Activated T-helper 1 cell treated with anti-CD3 and anti-CD28 coated beads, Interleukin-12 subunit alpha, Interleukin-12 subunit beta, Interleukin-2, Interleukin-4 antibody, amounts not matched to agents 30 ng/mL and 10 ng/mL and 1 ng/mL, durations not matched to agents 14 hours and 24 hours and 36 hours (primary cell): Measurements from ENCODE around the gene SLIT3. TPM values are rescaled to one million over a fixed set of nuclear protein-coding genes. Genes with fewer than 3 reads are reported as not detected.

ENCODE experiments used
- DNase-seq: peaks from one replicate; pipeline ENCODE4 v3.0.0; 2021; ENCODE audit warnings: low spot score
- H3K27ac Mint-ChIP-seq: one replicate; pipeline ENCODE4 v1.8.0; 2021; ENCODE audit warnings: mild to moderate bottlenecking, mixed read lengths
- H3K27me3 Mint-ChIP-seq: one replicate; pipeline ENCODE4 v1.8.0; 2022; ENCODE audit warnings: mild to moderate bottlenecking, moderate library complexity, mixed read lengths; ENCODE audit not compliant: insufficient read depth
- H3K36me3 Mint-ChIP-seq: one replicate; pipeline ENCODE4 v1.8.0; 2021; ENCODE audit warnings: low read depth, mixed read lengths
- H3K4me1 Mint-ChIP-seq: one replicate; pipeline ENCODE4 v1.8.0; 2021; ENCODE audit warnings: low read depth, mixed read lengths
- H3K4me3 Mint-ChIP-seq: one replicate; pipeline ENCODE4 v1.8.0; 2021; ENCODE audit warnings: mild to moderate bottlenecking, moderate library complexity, mixed read lengths
- H3K9me3 Mint-ChIP-seq: one replicate; pipeline ENCODE4 v1.8.0; 2021; ENCODE audit warnings: mixed read lengths
- intact Hi-C: fragments of 100-400 bp; cut with micrococcal nuclease; formaldehyde crosslinking; loops from one replicate; pipeline ENCODE4 v1.15.1; 2024
- total RNA-seq: library from RNA; stranded (reverse); gene quantifications from 2 replicates; pipeline ENCODE4 v1.2.3, GENCODE V29; 2022

SLIT3 gene
- total RNA-seq, 1 donor from 2014 or later = 0.03 TPM

DNA sequence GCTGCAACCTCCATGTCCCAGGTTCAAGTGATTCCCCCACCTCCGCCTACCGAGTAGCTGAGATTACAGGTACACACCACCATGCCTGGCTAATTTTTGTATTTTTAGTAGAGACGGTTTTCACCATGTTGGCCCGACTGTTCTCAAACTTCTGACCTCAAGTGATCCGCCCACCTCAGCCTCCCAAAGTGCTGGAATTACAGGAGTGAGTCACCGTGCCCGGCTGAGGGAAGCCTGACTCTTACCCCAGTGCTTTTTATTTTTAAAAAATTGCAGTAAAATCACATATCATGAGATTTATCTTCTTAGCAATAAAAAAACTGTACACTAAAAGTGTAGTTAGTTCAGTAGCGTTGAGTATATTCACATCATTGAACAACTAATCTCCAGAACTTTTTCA is 105.3 kb downstream of the SLIT3 start:
- intact Hi-C loops = no loop called here
- no peaks in the 10 kb centered on the region for H3K4me1 Mint-ChIP-seq
- peaks cover 2% of the 10 kb centered on the region for H3K27me3 Mint-ChIP-seq

DNA sequence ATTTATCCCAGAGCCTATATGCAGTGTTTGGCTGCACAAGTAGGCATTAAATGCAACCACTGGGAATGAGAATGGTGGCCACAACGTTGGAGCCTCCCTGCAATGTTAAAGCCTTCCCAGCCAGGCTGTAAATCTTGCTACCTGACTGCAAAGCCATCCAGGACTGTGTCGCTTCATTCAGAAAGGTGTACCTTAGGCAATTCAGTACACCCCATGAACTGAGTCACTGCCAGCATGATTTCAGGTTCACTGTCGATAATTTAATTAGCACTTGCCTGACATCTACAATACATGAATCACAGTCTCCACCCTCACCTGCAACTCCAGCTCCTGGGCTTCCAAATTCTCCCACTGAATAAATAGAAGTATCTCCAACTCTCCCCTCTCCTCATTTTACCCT is 108.4 kb downstream of the SLIT3 start:
- DNase-seq = no peak
- H3K27me3 Mint-ChIP-seq = no peaks in the 10 kb centered on the region
- H3K4me3 Mint-ChIP-seq = no peak overlapping the region
- H3K9me3 Mint-ChIP-seq = no peaks in the 10 kb centered on the region
- no peaks in the 10 kb centered on the region for H3K36me3 Mint-ChIP-seq
- H3K4me1 Mint-ChIP-seq = no peaks in the 10 kb centered on the region
- no peak overlapping the region for H3K27ac Mint-ChIP-seq
- intact Hi-C loops = no loop called here

More for the DNA sequence above, 105.3 kb downstream of the SLIT3 start:
- H3K36me3 Mint-ChIP-seq = no peaks in the 10 kb centered on the region
- no peak overlapping the region for H3K27ac Mint-ChIP-seq
- H3K4me3 Mint-ChIP-seq = no peak overlapping the region
- DNase-seq = no peak
- H3K9me3 Mint-ChIP-seq = no peaks in the 10 kb centered on the region

DNA sequence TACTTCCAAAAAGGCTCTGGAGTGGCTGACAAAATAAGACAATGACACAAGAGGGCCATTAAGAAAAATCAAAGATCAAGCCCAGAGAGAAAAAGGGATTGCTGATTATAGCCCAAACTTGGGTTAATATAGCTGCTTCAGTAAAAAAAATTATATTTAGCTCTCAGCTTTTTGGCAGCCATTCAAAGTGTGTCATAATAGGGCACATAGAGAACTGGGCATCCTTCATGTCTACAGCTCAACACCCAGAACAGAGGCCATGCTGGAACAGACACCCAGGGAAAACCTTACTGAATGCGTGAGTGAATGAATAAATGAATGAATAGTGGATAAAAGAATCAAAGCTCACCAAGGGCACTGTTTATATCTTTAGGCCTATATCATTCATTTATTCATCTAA is 110.1 kb downstream of the SLIT3 start:
- no peaks in the 10 kb centered on the region for H3K4me1 Mint-ChIP-seq
- no peak overlapping the region for H3K27ac Mint-ChIP-seq

DNA sequence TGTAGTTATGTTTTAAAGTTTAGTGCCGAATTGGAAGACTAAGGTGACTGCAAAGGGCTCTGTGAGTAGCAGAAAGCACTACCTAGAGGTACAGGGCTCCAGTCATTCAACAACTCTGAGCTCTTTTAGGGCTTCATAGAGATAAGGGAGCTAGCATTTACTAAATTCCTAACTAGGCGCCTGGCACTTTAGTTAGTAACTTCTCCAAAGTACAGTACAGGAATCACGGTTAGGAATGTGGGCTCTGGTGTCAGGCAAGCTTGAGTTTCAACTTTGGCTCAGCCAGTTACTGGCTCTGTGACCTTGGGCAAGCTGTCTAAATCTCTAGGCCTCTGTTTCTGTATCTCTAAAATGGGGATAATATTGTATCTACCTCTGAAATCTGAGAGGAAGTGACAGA is 115.3 kb downstream of the SLIT3 start:
- no peaks in the 10 kb centered on the region for H3K36me3 Mint-ChIP-seq
- intact Hi-C loops = no loop called here
- no peaks in the 10 kb centered on the region for H3K27me3 Mint-ChIP-seq
- H3K27ac Mint-ChIP-seq = no peak overlapping the region
- no peak overlapping the region for H3K4me3 Mint-ChIP-seq
- no peaks in the 10 kb centered on the region for H3K4me1 Mint-ChIP-seq
- no peaks in the 10 kb centered on the region for H3K9me3 Mint-ChIP-seq
- no peak for DNase-seq

More for the DNA sequence above, 110.1 kb downstream of the SLIT3 start:
- no peak overlapping the region for H3K4me3 Mint-ChIP-seq
- H3K9me3 Mint-ChIP-seq = no peaks in the 10 kb centered on the region
- intact Hi-C loops = no loop called here
- no peak for DNase-seq
- H3K36me3 Mint-ChIP-seq = no peaks in the 10 kb centered on the region
- H3K27me3 Mint-ChIP-seq = no peaks in the 10 kb centered on the region

DNA sequence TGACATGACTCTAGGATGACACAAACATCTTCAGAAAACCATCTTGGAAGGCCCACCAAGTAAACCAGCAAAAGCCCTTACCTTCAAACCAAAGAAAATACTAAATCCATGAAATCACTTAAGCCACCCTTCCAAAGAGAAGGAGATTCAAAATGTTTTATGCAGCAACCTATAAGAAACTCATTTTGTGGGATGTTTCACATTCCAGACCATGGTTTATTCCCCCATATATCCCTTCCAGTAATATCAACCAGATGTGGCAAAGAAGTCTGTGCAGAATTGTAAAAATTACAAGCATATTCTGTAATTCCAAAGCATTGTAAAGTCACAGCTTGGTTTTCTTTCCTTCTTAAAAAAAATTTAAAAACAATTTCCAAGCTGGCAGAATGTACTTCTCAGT is 117.4 kb downstream of the SLIT3 start:
- Mint-ChIP-seq H3K27ac (no peak overlapping the region), H3K27me3 (no peaks in the 10 kb centered on the region), H3K36me3 (no peaks in the 10 kb centered on the region), H3K9me3 (no peaks in the 10 kb centered on the region), H3K4me1 (no peaks in the 10 kb centered on the region), H3K4me3 (no peak overlapping the region)
- DNase-seq = no peak
- intact Hi-C loops = no loop called here

DNA sequence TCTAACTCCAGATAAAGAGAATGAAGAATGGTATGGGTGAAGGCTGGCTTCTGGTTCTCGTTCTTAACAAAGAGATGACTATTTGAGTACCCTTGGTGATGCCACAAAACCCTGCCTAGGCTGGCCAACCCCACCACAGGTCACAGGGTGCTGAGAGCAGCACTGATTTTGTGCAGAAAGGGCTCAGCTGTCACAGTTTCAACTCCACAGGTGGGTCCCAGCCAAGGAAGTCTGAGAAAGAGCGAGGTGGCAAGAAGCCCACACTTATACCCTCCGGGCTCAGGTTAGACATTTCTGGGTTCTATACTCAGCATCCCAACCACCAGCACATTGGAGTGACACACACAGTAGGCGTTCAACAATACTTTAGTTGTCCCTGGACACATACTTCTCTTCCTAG is 118.1 kb downstream of the SLIT3 start:
- intact Hi-C loops = no loop called here
- Mint-ChIP-seq H3K27me3 (no peaks in the 10 kb centered on the region), H3K4me1 (no peaks in the 10 kb centered on the region), H3K27ac (no peak overlapping the region), H3K4me3 (no peak overlapping the region), H3K9me3 (no peaks in the 10 kb centered on the region), H3K36me3 (no peaks in the 10 kb centered on the region)
- no peak for DNase-seq

DNA sequence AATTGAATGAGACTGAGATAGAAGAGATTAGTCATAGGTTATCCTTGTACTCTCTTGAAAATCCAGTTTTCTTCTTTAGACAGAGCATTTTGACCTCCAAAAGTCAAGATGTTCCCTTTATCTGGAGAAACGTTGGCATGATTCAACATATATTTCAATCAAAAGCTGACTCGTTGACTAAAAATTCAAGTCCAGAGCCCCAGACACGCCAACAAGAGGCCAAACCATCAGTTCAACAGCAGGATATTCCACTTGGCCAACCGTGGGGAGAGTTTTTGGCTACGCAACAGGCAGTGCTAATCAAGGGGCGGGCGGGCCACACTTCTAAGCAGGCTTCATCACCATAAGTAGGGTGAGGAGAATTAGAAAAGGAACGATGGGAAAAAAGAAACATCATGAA is 119.1 kb downstream of the SLIT3 start:
- no peak overlapping the region for H3K4me3 Mint-ChIP-seq
- DNase-seq = no peak
- no peaks in the 10 kb centered on the region for H3K27me3 Mint-ChIP-seq
- intact Hi-C loops = no loop called here
- no peaks in the 10 kb centered on the region for H3K9me3 Mint-ChIP-seq
- no peaks in the 10 kb centered on the region for H3K4me1 Mint-ChIP-seq
- H3K36me3 Mint-ChIP-seq = no peaks in the 10 kb centered on the region
- H3K27ac Mint-ChIP-seq = no peak overlapping the region

DNA sequence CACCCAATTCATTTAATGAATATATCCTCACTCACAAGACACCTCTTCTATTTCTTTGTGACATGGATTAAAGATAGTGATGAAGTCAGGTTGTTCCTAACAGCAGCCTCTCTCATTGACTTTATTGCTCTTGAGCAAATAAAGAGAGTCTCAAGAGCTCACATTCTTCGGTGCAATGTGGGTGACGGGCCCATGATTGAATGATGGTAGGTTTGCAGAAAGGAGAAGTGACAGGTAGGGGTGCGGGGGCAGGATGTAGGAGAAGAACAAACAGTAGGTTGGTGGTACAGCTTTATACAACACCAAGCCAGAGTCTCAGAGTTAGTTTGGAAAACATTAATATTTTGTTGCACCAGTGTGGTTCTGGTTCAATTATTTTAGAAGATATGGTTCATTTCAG is 122.2 kb downstream of the SLIT3 start:
- Mint-ChIP-seq H3K4me1 (no peaks in the 10 kb centered on the region), H3K4me3 (no peak overlapping the region), H3K27me3 (no peaks in the 10 kb centered on the region), H3K9me3 (no peaks in the 10 kb centered on the region), H3K36me3 (no peaks in the 10 kb centered on the region), H3K27ac (no peak overlapping the region)
- DNase-seq = no peak
- intact Hi-C loops = no loop called here

DNA sequence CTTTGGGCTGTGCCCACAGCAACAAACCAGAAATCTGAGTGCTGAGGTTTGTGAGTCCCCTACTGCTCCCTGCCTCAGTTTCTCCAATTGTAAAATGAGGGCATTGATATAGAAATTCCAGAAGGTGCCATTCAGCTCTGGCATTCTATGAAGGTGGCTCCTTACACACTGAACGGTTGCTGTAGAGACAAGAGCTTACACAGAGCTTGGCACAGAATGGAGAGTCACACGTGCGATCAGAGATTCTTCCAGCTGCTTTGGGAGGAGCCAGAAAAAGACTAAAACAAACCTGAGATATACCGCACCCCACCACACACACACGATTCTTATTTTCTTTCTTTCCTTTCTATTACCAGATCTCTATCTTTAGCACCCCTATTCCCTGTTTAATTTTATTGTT is 122.7 kb downstream of the SLIT3 start:
- Mint-ChIP-seq H3K27me3 (no peaks in the 10 kb centered on the region), H3K9me3 (no peaks in the 10 kb centered on the region), H3K27ac (no peak overlapping the region)

DNA sequence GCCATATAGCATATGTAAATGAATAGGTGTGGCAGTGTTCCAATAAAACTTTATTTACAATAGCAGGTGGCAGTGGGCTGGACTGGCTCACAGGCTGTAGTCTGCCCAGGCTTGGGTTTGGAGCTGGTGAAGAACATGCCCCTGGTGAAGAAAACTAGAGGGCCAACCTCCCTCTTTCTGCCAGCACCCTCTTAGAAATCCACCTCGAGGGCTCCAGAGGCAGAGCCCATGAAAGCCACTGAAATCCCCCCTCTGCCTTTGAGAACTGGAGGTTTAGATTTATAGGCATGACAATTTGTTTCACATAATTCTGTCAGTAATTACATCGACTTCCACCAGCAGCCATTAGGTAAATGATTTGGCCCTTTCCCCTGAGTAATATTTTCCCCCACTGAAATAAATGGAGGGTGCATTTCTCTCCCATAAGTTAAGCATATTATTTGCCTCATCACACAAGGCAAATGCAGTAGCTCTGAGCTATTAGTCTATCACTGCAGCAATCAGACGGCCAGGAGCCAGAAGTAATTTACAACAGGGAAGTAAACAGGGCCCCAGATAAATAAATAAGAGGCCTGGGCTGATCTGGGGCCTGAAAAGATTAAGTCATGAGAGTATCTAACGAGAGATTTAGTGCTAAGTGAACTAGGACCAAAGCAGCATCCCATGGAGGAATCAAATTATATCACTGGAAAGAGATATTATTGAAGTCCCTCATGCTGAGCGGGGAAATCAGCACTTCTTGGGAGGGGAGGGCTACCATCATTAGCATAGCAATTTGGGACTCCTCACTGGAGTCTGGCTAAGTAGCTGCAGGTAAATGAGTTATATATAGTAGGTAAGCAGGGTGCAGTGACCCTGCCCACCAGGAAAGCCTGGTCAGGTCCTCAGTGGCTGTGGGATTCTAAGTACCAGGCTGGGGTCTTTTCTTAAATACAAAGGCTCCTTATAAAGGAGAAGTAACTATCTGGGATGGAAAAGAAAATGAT is 123.9 kb downstream of the SLIT3 start:
- Mint-ChIP-seq H3K4me3 (no peak overlapping the region), H3K36me3 (no peaks in the 10 kb centered on the region), H3K4me1 (no peaks in the 10 kb centered on the region), H3K9me3 (no peaks in the 10 kb centered on the region), H3K27ac (no peak overlapping the region), H3K27me3 (no peaks in the 10 kb centered on the region)
- DNase-seq = no peak
- intact Hi-C loops = no loop called here

More for the DNA sequence above, 122.7 kb downstream of the SLIT3 start:
- no peak overlapping the region for H3K4me3 Mint-ChIP-seq
- intact Hi-C loops = no loop called here
- no peak for DNase-seq
- H3K36me3 Mint-ChIP-seq = no peaks in the 10 kb centered on the region
- H3K4me1 Mint-ChIP-seq = no peaks in the 10 kb centered on the region

DNA sequence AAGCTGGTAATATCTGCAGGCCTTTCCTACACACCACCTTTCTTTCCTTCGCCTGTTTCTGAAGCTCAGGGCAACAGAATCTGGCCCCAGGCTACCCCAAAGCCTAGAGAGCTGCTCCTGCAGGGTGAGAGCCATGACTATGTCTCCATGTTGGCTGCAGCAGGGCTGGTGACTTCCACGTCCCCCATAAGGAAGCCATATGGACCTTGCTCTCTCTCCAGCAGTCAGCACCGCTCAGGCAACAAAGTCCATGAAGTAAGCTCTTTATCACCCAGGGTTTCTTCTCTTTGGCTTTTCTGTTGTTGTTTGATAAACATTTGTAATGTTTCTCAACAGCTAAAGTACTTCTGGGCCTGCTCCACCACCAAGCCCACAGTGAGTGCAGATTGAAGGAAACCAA is 125.2 kb downstream of the SLIT3 start:
- H3K9me3 Mint-ChIP-seq = no peaks in the 10 kb centered on the region
- H3K4me1 Mint-ChIP-seq = no peaks in the 10 kb centered on the region
- no peaks in the 10 kb centered on the region for H3K36me3 Mint-ChIP-seq
- H3K27me3 Mint-ChIP-seq = no peaks in the 10 kb centered on the region
- DNase-seq = no peak
- no peak overlapping the region for H3K4me3 Mint-ChIP-seq
- H3K27ac Mint-ChIP-seq = no peak overlapping the region
- intact Hi-C loops = no loop called here

DNA sequence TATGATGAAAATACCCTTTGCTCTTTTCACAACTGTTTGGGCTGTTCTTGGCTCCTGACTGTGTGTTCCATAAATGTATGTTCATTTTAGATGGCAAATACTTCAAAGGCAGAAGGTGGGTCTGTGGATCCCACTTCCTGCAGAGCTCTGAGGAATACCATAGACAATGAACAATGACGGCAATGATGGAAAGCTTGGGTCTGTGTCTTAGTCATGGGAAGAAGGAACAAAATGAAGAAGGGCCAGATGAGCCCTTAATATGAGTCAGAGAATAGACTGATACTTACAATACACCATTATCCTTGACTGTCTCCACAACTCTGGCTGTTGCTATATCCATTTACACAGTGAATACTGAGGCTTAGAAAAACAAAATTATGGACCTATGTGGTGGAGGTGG is 126.0 kb downstream of the SLIT3 start:
- H3K9me3 Mint-ChIP-seq = no peaks in the 10 kb centered on the region
- no peak overlapping the region for H3K4me3 Mint-ChIP-seq
- DNase-seq = no peak
- H3K27ac Mint-ChIP-seq = no peak overlapping the region
- no peaks in the 10 kb centered on the region for H3K36me3 Mint-ChIP-seq
- H3K4me1 Mint-ChIP-seq = no peaks in the 10 kb centered on the region
- no peaks in the 10 kb centered on the region for H3K27me3 Mint-ChIP-seq
- intact Hi-C loops = no loop called here

DNA sequence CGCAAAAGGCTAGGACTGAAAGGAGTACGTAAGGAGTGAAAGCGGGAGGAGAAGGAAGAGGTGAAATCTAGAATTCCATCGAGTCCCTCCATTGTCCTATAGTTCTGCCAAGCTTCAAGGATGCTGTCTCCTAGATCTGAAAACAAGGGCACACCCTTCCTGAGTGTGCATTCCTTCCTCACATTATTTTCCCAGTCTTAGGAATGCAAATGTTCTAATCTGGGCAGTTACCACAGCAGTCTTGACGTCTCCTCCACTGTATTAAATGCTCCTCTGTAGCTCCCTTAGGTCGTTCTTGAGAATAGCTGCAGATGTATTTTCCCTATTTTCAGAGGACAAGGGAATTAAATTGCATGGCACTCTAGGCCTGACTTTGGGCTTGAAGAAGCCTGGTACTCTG is 127.6 kb downstream of the SLIT3 start:
- Mint-ChIP-seq H3K4me3 (no peak overlapping the region), H3K36me3 (no peaks in the 10 kb centered on the region), H3K9me3 (no peaks in the 10 kb centered on the region), H3K4me1 (no peaks in the 10 kb centered on the region), H3K27me3 (no peaks in the 10 kb centered on the region), H3K27ac (no peak overlapping the region)
- DNase-seq = no peak
- intact Hi-C loops = no loop called here

DNA sequence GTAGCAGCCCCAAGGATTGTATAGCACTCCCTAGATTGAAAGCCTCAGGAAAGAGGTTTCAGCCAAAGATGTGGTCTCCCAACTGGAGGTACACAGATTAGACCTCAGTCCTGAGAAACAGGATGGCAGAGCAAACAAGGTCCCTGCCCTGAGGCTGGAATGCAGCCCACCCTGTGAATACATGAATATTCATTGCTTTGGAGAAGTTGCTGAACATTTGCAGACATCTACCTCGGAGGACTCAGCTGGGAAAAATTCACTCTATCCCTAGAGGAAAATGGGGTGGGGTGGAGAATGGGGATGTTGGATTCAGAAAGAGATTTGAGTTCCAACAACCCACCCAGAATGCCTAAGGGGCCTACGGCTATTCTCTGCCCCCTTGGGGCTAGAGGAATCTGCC is 129.4 kb downstream of the SLIT3 start:
- Mint-ChIP-seq H3K4me1 (no peaks in the 10 kb centered on the region), H3K36me3 (no peaks in the 10 kb centered on the region), H3K4me3 (no peak overlapping the region), H3K27ac (no peak overlapping the region), H3K27me3 (no peaks in the 10 kb centered on the region), H3K9me3 (no peaks in the 10 kb centered on the region)
- intact Hi-C loops = no loop called here
- no peak for DNase-seq
